BE2C (cell line): ENCODE results near the gene USH2A.

ENCODE experiments used
- DNase-seq: peaks from one replicate; pipeline ENCODE4 v3.0.0-alpha.2; 2020
- H3K27me3 ChIP-seq: fragments of 250-450 bp; sonication (Bioruptor Pico); 2 replicates; pipeline ENCODE4 v1.5.1; 2020; ENCODE audit warnings: mild to moderate bottlenecking
- H3K36me3 ChIP-seq: fragments of 250-450 bp; sonication (Bioruptor Pico); 2 replicates; pipeline ENCODE4 v1.5.1; 2020; ENCODE audit warnings: mild to moderate bottlenecking
- H3K4me1 ChIP-seq: fragments of 250-450 bp; sonication (Bioruptor Pico); 2 replicates; pipeline ENCODE4 v1.5.1; 2020
- H3K4me3 ChIP-seq: 2 replicates; pipeline ENCODE4 v1.5.1; 2011; ENCODE audit warnings: low read depth, low read length
- H3K9me3 ChIP-seq: fragments of 250-450 bp; sonication (Bioruptor Pico); 2 replicates; pipeline ENCODE4 v1.5.1; 2020
- TF ChIP-seq, protein P1 (sequence below): IDR thresholded peaks from 2 replicates; pipeline ENCODE4 v1.5.1; 2012; ENCODE audit warnings: mild to moderate bottlenecking, low read depth, low read length

Gene USH2A

DNA sequence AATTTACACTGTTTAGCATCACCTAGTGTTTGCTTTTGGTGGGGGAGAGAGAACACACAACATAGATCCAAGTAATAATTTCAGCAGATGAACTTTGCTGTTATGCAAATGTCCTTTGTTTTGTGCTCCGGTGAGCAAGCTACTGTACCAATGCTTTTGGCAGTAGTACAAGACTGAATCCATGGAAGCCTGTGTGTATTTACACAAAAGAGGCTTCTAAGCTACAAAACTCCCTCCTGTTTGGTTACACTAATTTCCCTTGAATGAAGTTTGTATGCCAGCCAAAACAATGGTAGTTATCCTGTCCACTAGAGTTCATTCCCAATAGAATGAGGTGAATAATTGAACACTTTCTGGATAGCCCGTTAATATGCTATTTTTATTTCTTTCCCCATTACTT is 535.6 kb downstream of the USH2A start:
- no peaks in the 10 kb centered on the region for H3K36me3 ChIP-seq
- no peak overlapping the region for H3K4me3 ChIP-seq
- TF ChIP-seq, protein P1, sequence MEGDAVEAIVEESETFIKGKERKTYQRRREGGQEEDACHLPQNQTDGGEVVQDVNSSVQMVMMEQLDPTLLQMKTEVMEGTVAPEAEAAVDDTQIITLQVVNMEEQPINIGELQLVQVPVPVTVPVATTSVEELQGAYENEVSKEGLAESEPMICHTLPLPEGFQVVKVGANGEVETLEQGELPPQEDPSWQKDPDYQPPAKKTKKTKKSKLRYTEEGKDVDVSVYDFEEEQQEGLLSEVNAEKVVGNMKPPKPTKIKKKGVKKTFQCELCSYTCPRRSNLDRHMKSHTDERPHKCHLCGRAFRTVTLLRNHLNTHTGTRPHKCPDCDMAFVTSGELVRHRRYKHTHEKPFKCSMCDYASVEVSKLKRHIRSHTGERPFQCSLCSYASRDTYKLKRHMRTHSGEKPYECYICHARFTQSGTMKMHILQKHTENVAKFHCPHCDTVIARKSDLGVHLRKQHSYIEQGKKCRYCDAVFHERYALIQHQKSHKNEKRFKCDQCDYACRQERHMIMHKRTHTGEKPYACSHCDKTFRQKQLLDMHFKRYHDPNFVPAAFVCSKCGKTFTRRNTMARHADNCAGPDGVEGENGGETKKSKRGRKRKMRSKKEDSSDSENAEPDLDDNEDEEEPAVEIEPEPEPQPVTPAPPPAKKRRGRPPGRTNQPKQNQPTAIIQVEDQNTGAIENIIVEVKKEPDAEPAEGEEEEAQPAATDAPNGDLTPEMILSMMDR, result no peak
- peaks cover 8% of the 10 kb centered on the region for H3K4me1 ChIP-seq
- no peaks in the 10 kb centered on the region for H3K27me3 ChIP-seq
- no peaks in the 10 kb centered on the region for H3K9me3 ChIP-seq
- no peak for DNase-seq

DNA sequence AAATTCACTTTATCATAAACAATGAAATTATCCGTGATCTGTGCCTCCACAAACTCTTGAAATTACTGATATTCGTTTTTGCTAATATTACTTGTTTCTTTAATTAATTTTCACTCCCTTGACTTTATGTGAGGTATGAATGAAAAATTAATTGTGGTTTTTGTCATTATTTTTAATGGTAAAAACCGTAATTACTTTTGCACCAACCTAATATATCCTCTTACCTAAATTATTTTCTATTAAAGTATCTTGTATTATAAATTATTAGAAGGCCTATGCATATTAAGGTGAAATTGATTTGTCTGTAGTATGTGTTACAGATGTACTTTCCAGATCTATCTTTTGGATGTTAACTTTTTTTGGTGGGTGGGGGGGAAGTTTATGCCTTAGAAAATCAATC is 540.2 kb downstream of the USH2A start:
- Histone ChIP-seq H3K4me1 (no peaks in the 10 kb centered on the region), H3K4me3 (no peak overlapping the region), H3K9me3 (no peaks in the 10 kb centered on the region), H3K27me3 (no peaks in the 10 kb centered on the region), H3K36me3 (no peaks in the 10 kb centered on the region)
- TF ChIP-seq, protein P1, result no peak
- no peak for DNase-seq

DNA sequence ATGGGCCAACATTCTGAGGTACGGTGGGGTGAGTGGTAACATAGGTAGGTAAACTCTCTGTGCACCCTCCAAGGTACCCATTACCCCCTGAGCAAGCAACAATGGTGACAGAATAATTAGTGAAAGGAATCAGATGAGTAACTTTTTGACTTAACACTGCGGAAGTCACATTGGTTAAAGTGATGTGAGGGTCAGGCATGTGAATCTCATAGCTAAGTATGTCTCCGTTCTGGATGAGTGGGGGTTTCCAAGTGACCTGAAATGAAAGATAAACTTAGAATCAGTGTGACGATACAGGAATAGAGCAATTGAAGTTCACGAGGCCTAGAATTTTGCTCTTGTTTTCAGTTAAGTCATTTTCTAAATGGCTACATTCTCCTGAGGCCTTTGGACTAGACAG is 544.4 kb downstream of the USH2A start:
- TF ChIP-seq, protein P1, result no peak
- Histone ChIP-seq H3K4me1 (no peaks in the 10 kb centered on the region), H3K4me3 (no peak overlapping the region), H3K36me3 (no peaks in the 10 kb centered on the region), H3K9me3 (no peaks in the 10 kb centered on the region), H3K27me3 (no peaks in the 10 kb centered on the region)
- DNase-seq, result no peak

DNA sequence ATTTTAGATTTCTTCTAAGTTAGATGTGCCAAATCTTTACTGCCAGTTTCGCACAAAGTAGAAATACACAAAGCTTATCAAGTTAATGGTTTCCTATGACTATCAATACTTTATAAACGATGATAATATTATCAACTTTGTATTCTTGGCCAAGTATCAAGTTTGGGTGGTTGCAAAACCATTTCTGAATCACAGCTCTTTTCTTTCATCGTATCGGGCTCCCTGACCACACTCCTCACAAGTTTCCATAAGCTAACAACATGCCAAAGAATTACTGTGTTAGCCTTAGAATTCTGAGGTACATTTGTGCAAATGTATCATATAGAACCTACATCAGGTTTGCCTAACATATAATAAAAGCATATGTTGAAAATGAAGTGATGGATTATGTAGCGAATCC is 545.1 kb downstream of the USH2A start:
- Histone ChIP-seq H3K4me3 (no peak overlapping the region), H3K9me3 (no peaks in the 10 kb centered on the region), H3K27me3 (no peaks in the 10 kb centered on the region), H3K36me3 (no peaks in the 10 kb centered on the region), H3K4me1 (no peaks in the 10 kb centered on the region)
- TF ChIP-seq, protein P1, result no peak
- no peak for DNase-seq

DNA sequence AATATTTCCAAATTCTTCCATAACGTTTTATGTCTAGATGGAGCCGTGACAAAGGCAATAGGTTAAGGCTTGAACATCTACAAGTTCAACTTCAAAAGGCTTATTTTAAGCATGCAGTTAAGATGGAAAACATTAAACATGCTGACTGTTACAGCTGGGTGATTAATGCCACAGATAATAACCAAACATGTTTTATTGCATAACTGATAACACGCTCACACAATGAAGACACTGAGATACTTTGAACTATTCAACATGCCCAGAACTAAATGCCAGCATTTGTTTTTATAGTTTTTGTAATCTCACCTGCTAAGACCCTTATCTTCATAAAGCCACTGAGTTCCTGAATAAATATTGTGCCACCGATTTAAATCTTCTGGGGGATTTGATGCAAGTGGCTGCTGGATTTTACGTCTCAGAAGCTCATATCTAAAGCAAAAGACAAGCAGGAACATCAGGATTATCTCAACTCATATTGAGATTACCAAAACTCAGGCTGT is 545.7 kb downstream of the USH2A start:
- DNase-seq, result no peak
- H3K9me3 ChIP-seq, result no peaks in the 10 kb centered on the region
- H3K27me3 ChIP-seq, result no peaks in the 10 kb centered on the region
- TF ChIP-seq, protein P1, result no peak
- no peak overlapping the region for H3K4me3 ChIP-seq
- H3K4me1 ChIP-seq, result no peaks in the 10 kb centered on the region
- H3K36me3 ChIP-seq, result no peaks in the 10 kb centered on the region

DNA sequence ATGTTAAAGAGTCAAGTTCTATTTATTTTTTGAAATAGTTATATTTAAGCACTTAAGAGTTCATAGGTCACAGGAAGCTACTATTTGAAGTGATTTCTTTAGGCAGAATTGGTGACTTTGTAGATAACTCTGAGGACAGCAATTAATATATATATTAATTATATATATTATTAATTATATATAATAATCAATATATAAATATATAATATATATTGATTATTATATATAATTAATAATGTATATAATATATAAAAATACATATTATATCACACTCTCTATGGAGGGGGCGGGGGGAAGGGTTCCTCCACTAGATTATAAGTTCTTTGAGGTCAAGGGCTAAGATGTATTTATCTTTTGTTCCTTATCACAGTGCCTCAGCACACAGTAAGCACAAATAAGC is 547.5 kb downstream of the USH2A start:
- Histone ChIP-seq H3K9me3 (no peaks in the 10 kb centered on the region), H3K4me1 (no peaks in the 10 kb centered on the region), H3K27me3 (no peaks in the 10 kb centered on the region), H3K4me3 (no peak overlapping the region), H3K36me3 (no peaks in the 10 kb centered on the region)
- TF ChIP-seq, protein P1, result no peak
- DNase-seq, result no peak
